Panc1 (cell line): Measurements from ENCODE around the gene AKAP13. TPM values are rescaled to one million over a fixed set of nuclear protein-coding genes. Genes with fewer than 3 reads are reported as not detected.
A peak's percentile ranks its signal among the peaks of the same experiment; 100 is the strongest.

ENCODE experiments used
- ATAC-seq: fragments of 200-7000 bp; cut with Tn5 transposase; 2 replicates; pipeline ENCODE4 v1.9.1; 2020; ENCODE audit warnings: mild to moderate bottlenecking, moderate library complexity
- BruUV-seq: library from RNA; stranded (reverse); fragments of 400-500 nt; replicated peaks from 2 replicates; lab custom pipeline; 2021; lab: Mats Ljungman, UMichigan
- CTCF ChIA-PET: fragments of 300-600 bp; sonication (Branson Sonifier 250); formaldehyde crosslinking; loops from one replicate; lab custom pipeline; 2022; ENCODE audit warnings: antibody characterized with exemption; lab: Charles Lee
- POLR2A ChIA-PET: fragments of 300-600 bp; sonication (Branson Sonifier 250); formaldehyde crosslinking; loops from one replicate; lab custom pipeline; 2022; ENCODE audit warnings: antibody characterized with exemption; lab: Charles Lee
- DNase-seq: peaks from one replicate; pipeline ENCODE4 v3.0.0-alpha.2; 2010; ENCODE audit warnings: low read depth, low spot score
- H3K27ac ChIP-seq: 2 replicates; pipeline ENCODE4 v1.5.1; 2011; ENCODE audit warnings: mild to moderate bottlenecking, low read length, inconsistent platforms
- H3K27me3 ChIP-seq: fragments of 200-500 bp; sonication (Bioruptor generic); 2 replicates; pipeline ENCODE4 v1.6.0; 2014; ENCODE audit warnings: low read length, inconsistent platforms; ENCODE audit not compliant: control insufficient read depth, insufficient read depth
- H3K36me3 ChIP-seq: fragments of 200-500 bp; sonication (Bioruptor generic); 2 replicates; pipeline ENCODE4 v1.5.1; 2014; ENCODE audit warnings: inconsistent platforms, mild to moderate bottlenecking, low read length, moderate library complexity; ENCODE audit not compliant: control insufficient read depth, insufficient read depth
- H3K4me1 ChIP-seq: 2 replicates; pipeline ENCODE4 v1.5.1; 2011; ENCODE audit warnings: inconsistent platforms, mild to moderate bottlenecking, low read length, moderate library complexity; ENCODE audit not compliant: control insufficient read depth, insufficient read depth
- H3K4me3 ChIP-seq, 2 experiments: 2 replicates each; pipeline ENCODE4 v1.5.1; 2011 to 2012; ENCODE audit warnings: low read depth in 2 of 2, low read length in 2 of 2, mild to moderate bottlenecking in 2 of 2, inconsistent platforms in 1 of 2, moderate library complexity in 1 of 2
- H3K9me3 ChIP-seq: fragments of 200-500 bp; sonication (Bioruptor generic); 2 replicates; pipeline ENCODE4 v1.5.1; 2014; ENCODE audit warnings: low read depth, mild to moderate bottlenecking, inconsistent platforms, low read length, moderate library complexity; ENCODE audit not compliant: control insufficient read depth, insufficient read depth
- CTCF ChIP-seq: fragments of 450-650 bp; IDR thresholded peaks from 2 replicates; pipeline ENCODE4 v1.5.1; 2017; ENCODE audit warnings: mild to moderate bottlenecking
- POLR2AphosphoS5 ChIP-seq: IDR thresholded peaks from 2 replicates; pipeline ENCODE4 v1.6.1; 2012; ENCODE audit warnings: mild to moderate bottlenecking, low read depth, low read length, moderate library complexity
- REST ChIP-seq, 2 experiments: IDR thresholded peaks; 2 replicates each; pipeline ENCODE4 v1.6.1; 2011 to 2012; ENCODE audit warnings: low read depth in 2 of 2, control low read depth in 1 of 2, low read length in 1 of 2, mild to moderate bottlenecking in 1 of 2, moderate library complexity in 1 of 2; ENCODE audit not compliant: insufficient read depth in 1 of 2
- SIN3A ChIP-seq: IDR thresholded peaks from 2 replicates; pipeline ENCODE4 v1.6.1; 2012; ENCODE audit warnings: low read depth, mild to moderate bottlenecking, low read length, moderate library complexity, borderline replicate concordance; ENCODE audit not compliant: insufficient read depth
- TCF7L2 ChIP-seq: IDR thresholded peaks from 2 replicates; pipeline ENCODE4 v1.6.1; 2011; ENCODE audit warnings: mild to moderate bottlenecking, low read depth, low read length, inconsistent platforms
- in situ Hi-C: cut with HindIII; loops from 2 replicates; pipeline ENCODE4 v1.10.0; 2016; ENCODE audit warnings: low sequenced_read_pairs, low pct_unique_long_range_greater_than_20kb
- intact Hi-C: fragments of 100-400 bp; cut with micrococcal nuclease; formaldehyde crosslinking; loops from one replicate; pipeline ENCODE4 v1.10.0; 2022; ENCODE audit not compliant: unreplicated experiment
- total RNA-seq: library from RNA; stranded (reverse); gene quantifications from one replicate; pipeline ENCODE4 v1.2.1, GENCODE V29; 2021; ENCODE audit not compliant: unreplicated experiment

Gene AKAP13
- total RNA-seq, 1 experiment from 2014 or later: 94.2 TPM

GRCh38 chr15:85614059-85614458, 233.7 kb downstream of the AKAP13 start:
- Histone ChIP-seq H3K36me3 (no peaks in the 10 kb centered on the region), H3K27me3 (no peaks in the 10 kb centered on the region), H3K4me1 (no peaks in the 10 kb centered on the region), H3K9me3 (no peaks in the 10 kb centered on the region), H3K27ac (no peak overlapping the region), H3K4me3 (no peak overlapping the region)
- no peak for TF ChIP-seq SIN3A
- no peak for TF ChIP-seq REST (IDR thresholded peaks at IDR 0.05; ENCODE audit: insufficient read depth in 1 of 2, low read depth in 2 of 2, low read length in 1 of 2)
- TF ChIP-seq POLR2AphosphoS5: no peak
- no peak for TF ChIP-seq TCF7L2
- no peak for TF ChIP-seq CTCF
- in situ Hi-C loops (no loop called here), intact Hi-C loops (no loop called here)
- ChIA-PET CTCF (no interaction called here), POLR2A (no interaction called here)
- BruUV-seq: no TSS peak
- DNase-seq (no peak), ATAC-seq (no peak)

- no peaks in the 10 kb centered on the region for H3K9me3 ChIP-seq
- no peak for DNase-seq
- no peaks in the 10 kb centered on the region for H3K4me1 ChIP-seq
- in situ Hi-C loops (no loop called here), intact Hi-C loops (no loop called here)
- no peaks in the 10 kb centered on the region for H3K36me3 ChIP-seq
- H3K27me3 ChIP-seq: no peaks in the 10 kb centered on the region
- H3K4me3 ChIP-seq: no peak overlapping the region
- peak; percentile 78 for ATAC-seq
- no peak overlapping the region for H3K27ac ChIP-seq
- ChIA-PET CTCF (interaction anchor here (0.7 kb wide), 1 partner anchor 359 kb away, joined by 3 read pairs; no protein-coding TSS in a partner anchor), POLR2A (no interaction called here)
- no TSS peak for BruUV-seq
- TF ChIP-seq CTCF (peak; percentile 73), POLR2AphosphoS5 (no peak)
Observed at GRCh38 chr15:85615930-85616329, 235.5 kb downstream of the AKAP13 start.
